Measurements from ENCODE around the gene COL26A1.
"Not testable (repeated sequence)": the region's sequence is repeated elsewhere in the genome, so short reads cannot be mapped to it uniquely, and the experiment has no call there.

Gene COL26A1

DNA sequence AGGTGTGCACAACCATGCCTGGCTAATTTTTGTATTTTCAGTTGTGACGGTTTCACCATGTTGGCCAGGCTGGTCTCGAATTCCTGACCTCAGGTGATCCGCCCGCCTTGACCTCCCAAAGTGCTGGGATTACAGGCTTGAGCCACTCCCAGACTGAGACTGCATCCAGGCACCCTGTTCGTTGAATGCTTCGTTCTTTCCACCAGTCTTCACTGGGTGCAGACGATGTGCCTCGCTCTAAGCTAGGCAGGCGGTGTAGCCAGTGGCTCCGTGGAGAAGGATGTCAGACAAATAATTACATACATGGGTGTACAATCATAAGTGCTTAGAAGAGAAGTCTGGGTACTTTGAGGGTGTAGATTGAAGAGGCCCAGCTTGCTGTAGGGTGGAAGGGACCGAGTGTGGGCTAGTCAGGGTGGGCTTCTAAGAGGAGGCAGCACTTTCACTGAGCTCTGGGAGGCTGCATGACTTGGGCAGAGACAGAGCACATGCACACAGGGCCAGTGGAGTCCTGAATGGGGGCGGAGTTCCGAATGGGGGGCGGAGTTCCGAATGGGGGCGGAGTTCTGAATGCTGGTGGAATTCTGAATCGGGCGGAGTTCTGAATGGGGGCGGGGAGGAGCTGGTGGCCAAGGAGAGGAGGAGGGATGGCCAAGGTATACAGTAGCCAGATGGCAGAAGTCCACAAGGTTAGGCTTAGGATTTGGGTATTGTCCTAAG lies 74.3 kb downstream of the COL26A1 start:
- DNase-seq (ENCODE audit: low read depth in 3 of 3, low spot score in 1 of 3): no peak

DNA sequence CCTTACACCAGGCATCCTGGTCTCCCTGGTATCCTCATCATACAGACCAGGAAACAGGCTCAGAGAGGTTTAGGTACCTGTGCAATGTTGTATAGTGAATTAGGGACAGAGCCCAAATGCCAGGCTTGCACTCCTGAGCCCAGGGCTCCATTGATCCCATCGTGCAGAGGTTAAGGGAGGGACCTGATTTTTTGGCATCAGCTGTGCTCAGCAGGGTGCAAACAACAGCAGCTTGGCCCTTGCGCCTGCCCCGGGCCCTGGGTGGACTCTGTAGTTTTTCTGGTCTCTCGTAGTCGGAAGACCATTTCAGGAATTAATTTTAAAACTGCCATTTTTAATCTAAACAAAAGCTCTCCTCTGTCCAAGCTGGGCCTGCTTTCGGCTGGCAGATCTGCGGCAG lies 79.2 kb downstream of the COL26A1 start:
- DNase-seq (ENCODE audit: low read depth in 3 of 3, low spot score in 1 of 3): no peak

DNA sequence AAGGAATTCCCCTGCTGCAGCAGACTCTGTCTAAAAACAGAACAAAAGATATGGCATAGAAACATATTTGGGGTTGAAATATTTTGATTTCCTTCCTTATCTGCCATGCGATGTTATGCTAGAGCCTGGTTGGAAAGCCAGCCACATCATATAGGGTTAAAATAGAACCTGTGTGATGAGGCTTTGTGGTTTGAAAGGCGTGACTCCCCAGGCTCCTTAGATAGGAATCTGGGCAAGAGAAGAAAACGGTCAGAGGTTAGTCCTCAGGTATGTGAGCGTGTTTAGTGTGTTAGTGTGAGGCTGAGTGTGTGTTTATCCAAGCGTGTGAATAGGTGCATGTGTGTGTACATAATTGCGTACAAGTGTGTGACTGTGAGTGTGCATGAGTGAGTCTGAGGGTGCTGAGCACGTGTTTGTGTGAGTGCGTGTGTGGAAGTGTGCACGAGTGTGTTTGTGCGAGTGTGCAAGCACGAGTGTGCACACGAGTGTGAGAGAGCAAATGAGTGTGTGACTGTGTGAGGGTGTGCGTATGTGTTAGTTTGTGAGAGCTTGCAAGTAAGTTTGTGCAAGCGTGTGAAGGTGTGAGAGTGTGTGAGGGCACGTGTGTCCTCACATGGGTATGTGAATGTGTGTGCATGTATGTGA lies 79.9 kb downstream of the COL26A1 start:
- no peak for DNase-seq (ENCODE audit: low read depth in 3 of 3, low spot score in 1 of 3)

DNA sequence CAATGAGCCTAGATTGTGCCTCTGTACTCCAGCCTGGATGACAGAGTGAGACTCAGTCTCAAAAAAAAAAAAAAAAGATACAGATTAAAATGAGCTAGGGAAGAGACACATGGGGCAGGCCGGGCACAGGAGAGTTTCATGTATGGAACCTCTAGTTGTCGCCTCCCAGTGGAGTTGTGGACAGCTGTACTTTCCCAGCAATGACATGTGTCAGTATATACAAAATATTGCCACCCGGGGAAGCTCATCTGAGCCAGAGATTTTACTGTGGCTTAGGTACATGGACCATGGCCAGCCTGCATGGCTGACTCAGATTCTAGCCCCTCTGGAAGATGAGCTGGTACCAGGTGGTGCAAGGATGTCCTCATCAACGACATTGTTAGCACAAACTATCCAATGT lies 87.4 kb downstream of the COL26A1 start:
- no peak for DNase-seq (ENCODE audit: low read depth in 3 of 3, low spot score in 1 of 3)

DNA sequence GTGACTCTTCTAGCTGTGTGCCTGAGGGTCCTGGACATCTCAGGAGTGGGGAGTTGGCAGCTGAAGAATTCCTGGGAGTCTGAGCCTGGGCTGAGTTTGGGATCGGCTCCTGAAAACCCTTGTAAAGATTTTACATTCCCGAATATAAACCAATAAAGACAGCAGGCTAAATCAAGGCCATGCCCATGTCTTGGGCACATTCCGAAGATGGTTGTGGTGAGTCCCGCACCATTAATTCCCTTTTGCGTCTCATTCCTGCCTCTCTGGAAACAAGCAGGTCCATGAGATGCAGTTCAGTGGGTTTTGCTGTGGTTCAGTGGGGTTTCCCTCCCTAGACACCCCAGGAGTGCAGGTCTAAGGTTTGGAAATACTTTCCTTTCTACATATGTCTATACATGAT lies 90.9 kb downstream of the COL26A1 start:
- DNase-seq (ENCODE audit: low read depth in 3 of 3, low spot score in 1 of 3): no peak

DNA sequence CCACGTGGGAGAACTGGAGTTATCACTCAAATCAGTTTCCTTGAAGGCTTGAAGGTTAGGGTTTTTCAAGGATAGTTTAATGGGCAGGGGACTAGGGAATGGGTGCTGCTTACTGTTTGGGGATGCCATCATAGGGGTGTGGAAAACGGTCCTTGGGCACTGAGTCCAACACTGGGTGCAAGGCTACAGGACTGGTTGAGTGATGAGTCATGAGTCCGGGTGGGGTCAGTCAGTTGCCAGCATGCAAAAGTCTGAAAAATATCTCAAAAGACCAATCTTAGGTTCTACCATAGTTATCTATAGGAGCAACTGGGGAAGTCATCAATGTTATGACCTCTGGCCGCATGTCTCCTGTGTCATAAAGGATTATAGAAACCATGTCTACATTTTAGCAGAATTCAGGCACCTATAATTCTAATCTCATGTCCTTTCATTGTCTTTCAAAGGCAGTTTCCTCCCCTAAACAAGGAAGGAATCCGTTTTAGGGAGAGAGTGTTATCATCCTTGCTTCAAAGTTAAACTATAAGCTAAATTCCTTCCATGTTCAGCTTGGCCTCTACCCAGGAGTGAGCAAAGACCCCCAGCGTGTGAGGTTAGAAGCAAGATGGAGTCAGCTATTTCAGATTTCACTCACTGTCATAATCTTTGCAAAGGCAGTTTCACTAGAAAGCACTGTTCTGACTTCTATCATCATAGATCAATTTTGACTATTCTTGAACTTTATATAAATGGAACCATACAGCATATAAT lies 94.5 kb downstream of the COL26A1 start:
- DNase-seq (ENCODE audit: low read depth in 3 of 3, low spot score in 1 of 3): no peak

DNA sequence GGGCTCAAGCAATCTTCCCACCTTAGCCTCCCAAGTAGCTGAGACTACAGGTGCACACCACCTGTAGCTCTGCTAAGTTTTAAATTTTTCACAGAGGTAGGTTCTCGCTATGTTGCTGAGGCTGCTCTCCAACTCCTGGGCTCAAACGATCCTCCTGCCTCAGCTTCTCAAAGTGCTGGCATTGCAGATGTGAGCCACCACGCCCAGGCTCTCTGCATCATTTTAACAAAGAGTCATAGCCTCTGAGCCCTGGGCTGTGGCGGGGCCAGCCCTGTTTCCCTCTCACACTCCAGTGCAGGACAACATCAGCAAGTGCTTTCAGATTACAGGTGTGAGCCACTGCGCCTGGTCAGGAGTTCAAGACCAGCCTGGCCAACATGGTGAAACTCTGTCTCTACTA lies 102.5 kb downstream of the COL26A1 start:
- DNase-seq (ENCODE audit: low read depth in 3 of 3, low spot score in 1 of 3): no peak

DNA sequence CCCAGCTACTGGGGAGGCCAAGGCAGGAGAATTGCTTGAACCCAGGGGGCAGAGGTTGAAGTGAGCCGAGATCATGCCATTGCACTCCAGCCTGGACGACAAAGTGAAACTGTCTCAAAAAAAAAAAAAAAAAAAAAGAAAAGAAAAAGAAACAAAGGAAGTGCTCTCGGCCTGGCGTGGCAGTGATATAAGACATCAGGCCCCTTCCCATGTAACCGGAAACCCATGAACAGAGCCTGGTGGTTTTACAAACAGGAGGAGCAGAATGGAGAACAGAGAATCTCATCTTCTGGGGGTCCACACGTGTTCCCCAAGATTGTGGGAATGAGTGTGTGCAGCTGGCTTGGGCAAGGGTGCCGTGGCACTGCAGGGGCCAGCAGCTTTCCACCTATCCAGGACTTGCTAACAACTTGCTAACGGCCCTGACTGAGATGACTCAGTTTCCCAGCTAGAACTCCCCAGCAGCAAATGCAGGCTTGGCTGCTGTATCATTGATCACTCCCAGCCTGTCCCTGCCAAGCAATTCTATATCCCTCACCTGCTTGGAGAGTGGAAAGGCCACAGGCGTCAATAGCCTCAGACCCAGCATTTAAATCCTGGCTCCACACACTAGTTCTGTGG lies 103.0 kb downstream of the COL26A1 start:
- DNase-seq (ENCODE audit: low read depth in 3 of 3, low spot score in 1 of 3): no peak

DNA sequence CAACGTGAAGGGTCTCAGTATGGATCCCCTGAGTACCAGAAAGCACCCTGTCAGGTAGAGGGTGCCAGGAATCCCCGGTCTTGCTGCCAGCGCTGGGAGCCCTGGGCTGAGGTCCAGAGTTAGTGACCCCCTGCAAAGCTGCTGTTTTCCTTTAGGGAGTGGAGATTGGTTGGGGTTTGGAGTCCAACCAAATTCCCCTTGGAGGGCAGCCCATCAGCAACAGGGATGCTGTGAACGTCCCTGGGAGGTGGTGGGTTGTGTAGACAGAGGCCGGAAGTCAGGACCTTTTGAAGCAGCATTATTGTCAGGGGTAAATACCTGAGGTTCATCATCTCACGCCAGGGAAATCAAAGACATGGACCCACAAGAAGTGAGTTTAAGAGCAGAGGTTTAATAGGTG lies 104.2 kb downstream of the COL26A1 start:
- DNase-seq (ENCODE audit: low read depth in 3 of 3, low spot score in 1 of 3): no peak

DNA sequence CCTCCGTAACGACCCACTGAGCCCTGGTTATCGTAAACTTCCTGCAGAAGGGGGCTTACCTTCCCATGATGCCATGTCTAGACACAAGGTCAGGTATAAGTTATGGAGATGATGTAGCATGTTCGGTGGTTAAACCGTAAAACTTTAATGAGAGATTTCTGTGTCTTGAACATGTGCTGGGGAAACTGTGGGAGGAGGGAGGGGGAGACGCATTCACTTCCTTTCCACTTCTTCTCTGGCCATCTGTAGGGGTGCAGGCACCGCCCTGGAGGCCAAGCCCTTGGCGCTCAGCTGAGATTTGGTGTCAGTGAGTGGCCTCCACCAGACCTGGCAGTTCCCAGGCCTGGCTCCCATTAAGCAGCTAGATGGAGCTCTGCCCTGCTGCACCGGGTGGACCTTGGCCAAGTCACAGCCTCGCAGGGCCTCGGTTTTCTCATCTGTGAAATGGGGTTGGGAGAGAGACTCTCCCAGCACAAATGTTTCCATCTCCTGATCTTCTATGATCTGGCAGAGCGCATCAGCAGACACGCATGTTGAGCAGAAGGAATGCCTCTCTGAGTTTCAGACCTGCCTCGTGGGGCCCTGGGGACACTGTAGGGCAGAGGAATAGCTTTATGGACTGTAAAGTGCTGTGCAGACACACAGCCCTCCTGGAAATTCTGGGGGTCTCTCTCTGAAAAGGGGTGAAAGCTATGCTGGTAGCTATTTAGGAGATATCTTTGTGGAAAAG lies 106.0 kb downstream of the COL26A1 start:
- no peak for DNase-seq (ENCODE audit: low read depth in 3 of 3, low spot score in 1 of 3)

DNA sequence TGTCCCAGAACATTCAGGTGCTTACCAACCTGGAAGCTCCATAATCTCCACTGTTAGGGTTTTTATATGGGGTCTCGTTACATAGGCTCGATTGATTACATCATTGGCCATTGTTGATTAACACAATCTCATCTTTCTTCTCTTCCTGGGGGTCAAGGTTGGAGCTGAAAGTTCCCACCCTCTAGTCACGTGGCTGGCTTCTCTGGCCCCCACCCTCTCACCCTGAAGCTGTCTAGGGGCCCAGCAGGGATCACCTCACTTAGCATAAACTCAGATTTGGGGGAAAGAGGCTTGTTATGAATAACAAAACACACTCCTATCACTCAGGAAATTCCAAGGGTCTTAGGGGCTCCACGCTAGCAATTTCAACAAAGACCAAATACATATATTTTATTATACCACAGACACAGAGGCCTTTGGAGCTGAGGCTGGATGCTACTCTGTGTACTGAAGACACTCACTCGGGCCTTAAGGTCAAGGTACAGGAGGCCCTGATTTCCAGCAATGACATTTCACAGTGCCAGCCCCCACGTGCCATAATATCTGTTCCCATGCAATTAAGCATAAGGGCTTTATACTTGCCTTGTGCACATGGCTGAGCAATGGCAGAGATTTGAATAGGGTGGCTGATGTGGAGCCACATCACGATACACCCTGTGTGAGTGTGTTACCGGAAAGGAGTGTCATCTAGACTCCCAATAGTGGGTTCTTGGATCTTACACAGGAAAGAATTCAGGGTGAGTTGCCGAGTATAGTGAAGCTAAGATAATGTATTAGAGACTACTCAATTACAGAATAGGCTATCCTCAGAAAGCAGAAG lies 108.2 kb downstream of the COL26A1 start:
- DNase-seq (ENCODE audit: low read depth in 3 of 3, low spot score in 1 of 3): no peak

DNA sequence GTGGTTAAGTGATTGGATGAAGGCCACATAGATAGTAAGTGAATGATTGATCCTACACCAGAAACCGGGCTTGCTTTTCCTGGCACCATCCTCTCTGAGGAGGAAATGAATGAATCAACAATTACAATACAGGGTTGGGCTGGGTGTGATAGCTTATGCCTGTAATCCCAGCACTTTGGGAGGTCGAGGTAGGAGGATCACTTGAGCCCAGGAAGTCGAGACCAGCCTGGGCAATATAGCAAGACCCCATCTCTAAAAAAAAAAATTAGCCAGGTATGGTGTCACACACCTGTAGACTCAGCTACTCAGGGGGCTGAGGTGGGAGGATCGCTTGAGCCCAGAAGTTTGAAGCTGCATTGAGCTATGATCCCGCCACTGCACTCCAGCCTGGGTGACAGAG lies 111.5 kb downstream of the COL26A1 start:
- no peak for DNase-seq (ENCODE audit: low read depth in 3 of 3, low spot score in 1 of 3)

DNA sequence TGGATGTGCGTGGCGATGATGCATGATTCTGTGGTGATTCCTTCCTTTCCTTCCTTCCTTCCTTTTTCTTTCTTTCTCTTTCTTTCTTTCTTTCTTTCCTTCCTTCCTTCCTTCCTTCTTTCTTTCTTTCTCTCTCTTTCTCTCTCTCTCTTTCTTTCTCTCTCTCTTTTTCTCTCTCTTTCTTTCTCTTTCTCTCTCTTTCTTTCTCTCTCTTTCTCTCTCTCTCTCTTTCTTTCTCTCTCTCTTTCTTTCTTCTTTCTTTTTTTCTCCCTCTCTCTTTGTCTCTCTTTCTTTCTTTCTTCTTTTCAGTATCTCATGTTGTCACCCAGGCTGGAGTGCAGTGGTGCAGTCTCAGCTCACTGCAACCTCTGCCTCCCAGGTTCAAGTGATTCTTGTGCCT lies 113.0 kb downstream of the COL26A1 start:
- not testable (repeated sequence) for DNase-seq (ENCODE audit: low read depth in 3 of 3, low spot score in 1 of 3)

DNA sequence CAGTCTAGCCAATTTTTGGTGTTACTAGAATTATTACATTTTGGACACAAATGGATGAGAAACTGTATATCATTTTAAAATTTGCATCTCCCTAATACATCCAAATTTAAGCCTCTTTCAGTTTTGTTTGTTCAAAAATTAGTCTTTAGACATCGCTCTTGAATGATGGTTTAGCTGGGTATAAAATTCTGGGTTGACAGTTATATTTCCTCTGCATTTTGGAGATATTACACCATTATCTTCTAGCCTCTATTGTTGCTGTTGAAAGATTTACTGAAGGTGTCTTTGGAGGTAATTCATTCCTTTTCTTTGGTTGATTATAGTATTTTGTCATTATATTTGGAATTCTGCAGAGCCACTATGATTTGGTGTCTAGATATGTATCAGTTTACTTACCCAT lies 116.5 kb downstream of the COL26A1 start:
- DNase-seq (ENCODE audit: low read depth in 3 of 3, low spot score in 1 of 3): no peak

DNA sequence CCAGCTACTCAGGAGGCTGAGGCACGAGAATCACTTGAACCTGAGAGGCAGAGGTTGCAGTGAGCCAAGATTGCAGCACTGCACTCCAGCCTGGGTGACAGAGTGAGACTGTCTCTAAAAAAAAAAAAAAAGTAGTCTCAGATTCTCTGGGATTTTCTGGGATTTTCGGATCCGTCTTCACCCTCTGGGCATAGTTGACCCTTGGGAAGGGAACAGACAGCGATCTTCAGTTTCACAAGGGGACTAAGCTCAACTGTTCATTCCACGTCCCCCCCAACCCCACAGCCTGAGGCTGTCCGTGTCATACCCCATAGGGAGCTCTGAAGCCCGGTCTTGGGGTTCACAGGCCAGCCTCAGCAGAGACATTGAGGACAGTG lies 123.4 kb downstream of the COL26A1 start:
- not testable (repeated sequence) for DNase-seq (ENCODE audit: low read depth in 3 of 3, low spot score in 1 of 3)

DNA sequence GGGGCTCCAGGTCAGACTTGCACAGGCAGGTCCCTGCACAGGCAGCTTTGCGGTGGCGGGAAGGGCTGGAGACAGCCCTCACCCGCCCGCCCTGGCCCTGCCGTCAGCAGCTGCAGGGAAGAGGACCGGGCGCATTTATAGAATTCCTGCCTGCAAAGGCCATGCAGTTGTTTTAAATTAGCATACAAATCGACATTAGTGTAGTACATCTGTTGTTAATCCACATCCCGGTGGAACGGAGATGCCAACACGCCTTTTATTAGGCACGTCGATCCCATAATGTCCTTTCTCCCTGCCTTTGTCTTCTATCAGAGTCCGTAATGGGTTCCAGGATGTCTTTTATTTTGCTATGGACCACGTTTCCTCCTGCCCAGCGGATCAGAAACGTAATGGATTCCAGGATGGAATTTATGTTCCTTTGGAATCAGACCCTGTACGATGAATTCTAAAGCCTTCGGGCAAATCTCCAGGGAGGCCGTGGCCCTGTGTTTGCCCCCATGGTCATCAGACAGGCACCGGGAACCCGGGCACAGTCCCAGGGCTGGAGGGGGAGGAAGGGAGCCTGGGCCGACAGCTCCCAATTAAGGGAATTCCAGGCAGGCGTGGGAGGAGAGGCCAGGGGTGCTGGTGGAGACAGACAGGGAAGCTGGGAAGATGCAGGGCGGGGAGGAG lies 123.9 kb downstream of the COL26A1 start:
- DNase-seq (ENCODE audit: low read depth in 3 of 3, low spot score in 1 of 3): no peak

DNA sequence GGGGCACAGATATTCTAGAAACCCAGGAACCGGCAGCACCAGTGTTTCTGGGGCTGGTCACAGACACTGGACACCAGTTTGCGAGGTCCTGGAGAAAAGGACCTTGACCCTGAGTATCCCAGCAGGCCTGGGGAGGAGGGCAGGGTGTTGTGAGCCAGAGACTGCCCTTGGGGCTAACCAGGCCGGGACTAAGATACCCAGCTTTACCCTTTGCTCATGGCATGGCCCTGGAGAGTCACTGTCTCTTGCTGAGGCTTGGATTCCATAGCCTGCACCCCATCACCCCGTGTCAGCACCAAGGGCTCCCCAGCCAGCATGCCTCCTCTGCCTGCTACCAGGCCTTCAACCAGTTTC lies 124.4 kb downstream of the COL26A1 start:
- no peak for DNase-seq (ENCODE audit: low read depth in 3 of 3, low spot score in 1 of 3)

DNA sequence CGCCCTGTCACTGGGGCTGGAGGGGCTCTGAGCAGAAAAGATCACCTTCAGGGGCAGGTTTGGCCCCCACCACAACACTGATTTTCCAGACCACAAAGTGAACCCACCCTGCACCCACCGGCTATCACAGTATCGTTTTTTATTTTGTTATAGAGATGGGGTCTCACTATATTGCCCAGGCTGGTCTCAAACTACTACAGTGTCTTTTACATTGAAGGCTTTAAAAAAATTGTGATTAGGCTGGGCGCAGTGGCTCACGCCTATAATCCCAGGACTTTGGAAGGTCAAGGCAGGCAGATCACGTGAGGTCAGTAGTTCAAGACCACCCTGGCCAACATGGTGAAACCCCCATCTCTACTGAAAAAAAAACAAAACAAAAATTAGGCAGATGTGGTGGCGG lies 125.1 kb downstream of the COL26A1 start:
- no peak for DNase-seq (ENCODE audit: low read depth in 3 of 3, low spot score in 1 of 3)

DNA sequence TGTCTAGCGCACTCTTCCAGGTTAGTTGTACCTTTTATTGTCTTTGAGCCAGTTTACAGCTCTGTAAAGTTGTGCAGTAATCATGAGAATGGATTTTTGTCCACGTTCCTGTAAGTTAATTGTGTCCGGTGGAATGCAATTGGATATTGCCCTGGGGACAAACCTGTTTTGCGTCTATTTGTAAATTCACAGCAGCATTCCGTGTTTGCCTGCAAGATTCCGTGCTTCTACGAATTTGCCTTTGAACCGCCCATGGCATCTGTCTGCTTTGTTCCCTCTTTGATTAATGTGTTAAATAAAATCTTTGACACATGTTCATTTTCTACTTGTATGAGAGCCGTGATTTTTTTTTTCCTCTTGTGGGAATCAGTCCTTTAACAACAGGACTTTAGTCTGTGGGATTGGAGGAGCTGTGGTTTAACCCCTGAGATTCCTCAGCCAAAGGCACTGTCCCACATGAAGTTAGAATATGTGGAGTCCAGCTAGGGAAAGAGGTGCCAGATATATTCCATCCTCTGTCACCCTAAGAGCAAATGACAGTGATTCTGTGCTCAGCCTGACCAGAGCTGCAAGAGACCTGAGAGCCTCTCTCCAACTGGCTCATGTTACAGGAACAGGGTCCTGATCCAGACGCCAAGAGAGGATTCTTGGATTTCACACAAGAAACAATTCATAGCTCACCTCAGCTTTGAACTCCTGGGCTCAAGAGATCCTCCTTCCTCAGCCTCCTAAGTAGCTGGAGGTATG lies 126.3 kb downstream of the COL26A1 start:
- no peak for DNase-seq (ENCODE audit: low read depth in 3 of 3, low spot score in 1 of 3)

Measured in stimulated activated CD4-positive, alpha-beta T cell treated with anti-CD3 and anti-CD28 coated beads, TNF-alpha, amount 100 ng/mL, for 1 hour (primary cell).